IPS-18c (cell line): ENCODE results near the gene SIN3A.
"Not testable (repeated sequence)": the region's sequence is repeated elsewhere in the genome, so short reads cannot be mapped to it uniquely, and the experiment has no call there.

Experiments used
- H3K4me3 ChIP-seq: 2 replicates; pipeline ENCODE4 v1.7.0; 2013; ENCODE audit warnings: low read depth, mild to moderate bottlenecking, low read length, moderate library complexity; ENCODE audit not compliant: insufficient read depth
- H3K9me3 ChIP-seq: one replicate; pipeline ENCODE4 v1.6.1; 2013; ENCODE audit warnings: mild to moderate bottlenecking, low read length, moderate library complexity; ENCODE audit not compliant: control insufficient read depth, insufficient read depth

SIN3A gene

GRCh38 chr15:75452865-75453702 lies 1.6 kb upstream of the SIN3A start:
- H3K9me3 ChIP-seq, result no peaks in the 10 kb centered on the region

GRCh38 chr15:75452364-75452864 lies 924 bp upstream of the SIN3A start:
- H3K9me3 ChIP-seq, result no peaks in the 10 kb centered on the region

More at GRCh38 chr15:75452865-75453702, 1.6 kb upstream of the SIN3A start:
- peak overlapping the region; percentile 84 for H3K4me3 ChIP-seq

GRCh38 chr15:75451202-75451673 lies 252 bp downstream of the SIN3A start:
- peak overlapping the region; percentile 85 for H3K4me3 ChIP-seq
- no peaks in the 10 kb centered on the region for H3K9me3 ChIP-seq

More at GRCh38 chr15:75452364-75452864, 924 bp upstream of the SIN3A start:
- peak overlapping the region; percentile 84 for H3K4me3 ChIP-seq

GRCh38 chr15:75450307-75451201 lies 936 bp downstream of the SIN3A start:
- H3K4me3 ChIP-seq, result peak overlapping the region; percentile 91
- no peaks in the 10 kb centered on the region for H3K9me3 ChIP-seq

GRCh38 chr15:75449585-75450306 lies 1.7 kb downstream of the SIN3A start:
- no peaks in the 10 kb centered on the region for H3K9me3 ChIP-seq
- H3K4me3 ChIP-seq, result peak overlapping the region; percentile 91; the same call in 1 of the 2 replicates

- H3K4me3 ChIP-seq, H3K9me3 ChIP-seq: not testable (repeated sequence)
Observed at GRCh38 chr15:75448171-75448570, 3.3 kb downstream of the SIN3A start.

GRCh38 chr15:75446151-75446550 lies 5.3 kb downstream of the SIN3A start:
- Histone ChIP-seq H3K9me3 (no peaks in the 10 kb centered on the region), H3K4me3 (no peak overlapping the region)

GRCh38 chr15:75445324-75445723 lies 6.2 kb downstream of the SIN3A start:
- H3K9me3 ChIP-seq, H3K4me3 ChIP-seq: not testable (repeated sequence)

- not testable (repeated sequence) for H3K4me3 ChIP-seq
Observed at GRCh38 chr15:75443972-75444453, 7.5 kb downstream of the SIN3A start.

GRCh38 chr15:75437721-75438120 lies 13.8 kb downstream of the SIN3A start:
- Histone ChIP-seq H3K9me3 (no peaks in the 10 kb centered on the region), H3K4me3 (no peak overlapping the region)

More at GRCh38 chr15:75443972-75444453, 7.5 kb downstream of the SIN3A start:
- not testable (repeated sequence) for H3K9me3 ChIP-seq

GRCh38 chr15:75436881-75437280 lies 14.6 kb downstream of the SIN3A start:
- Histone ChIP-seq H3K9me3 (no peaks in the 10 kb centered on the region), H3K4me3 (no peak overlapping the region)

GRCh38 chr15:75431682-75432081 lies 19.8 kb downstream of the SIN3A start:
- no peak overlapping the region for H3K4me3 ChIP-seq
- H3K9me3 ChIP-seq, result no peaks in the 10 kb centered on the region

GRCh38 chr15:75431270-75431669 lies 20.2 kb downstream of the SIN3A start:
- no peaks in the 10 kb centered on the region for H3K9me3 ChIP-seq
- no peak overlapping the region for H3K4me3 ChIP-seq

- no peak overlapping the region for H3K4me3 ChIP-seq
- peaks cover 2% of the 10 kb centered on the region for H3K9me3 ChIP-seq
Observed at GRCh38 chr15:75430259-75430658, 21.2 kb downstream of the SIN3A start.

GRCh38 chr15:75428152-75428551 lies 23.3 kb downstream of the SIN3A start:
- Histone ChIP-seq H3K9me3 (peaks cover 2% of the 10 kb centered on the region), H3K4me3 (no peak overlapping the region)

- H3K9me3 ChIP-seq, result peaks cover 2% of the 10 kb centered on the region
- no peak overlapping the region for H3K4me3 ChIP-seq
Observed at GRCh38 chr15:75425966-75426500, 25.5 kb downstream of the SIN3A start.

GRCh38 chr15:75422554-75422953 lies 28.9 kb downstream of the SIN3A start:
- Histone ChIP-seq H3K9me3 (peaks cover 2% of the 10 kb centered on the region), H3K4me3 (no peak overlapping the region)
